HG03575 (cell line): Measurements from ENCODE around the gene POLR3A.

ENCODE experiments used
- ATAC-seq: cut with Tn5 transposase; IDR thresholded peaks from one replicate; pipeline ENCODE4 v1.9.1; 2021; ENCODE audit not compliant: unreplicated experiment, insufficient number of reproducible peaks, low FRiP score; ENCODE audit errors: extremely low read depth

Gene POLR3A

DNA sequence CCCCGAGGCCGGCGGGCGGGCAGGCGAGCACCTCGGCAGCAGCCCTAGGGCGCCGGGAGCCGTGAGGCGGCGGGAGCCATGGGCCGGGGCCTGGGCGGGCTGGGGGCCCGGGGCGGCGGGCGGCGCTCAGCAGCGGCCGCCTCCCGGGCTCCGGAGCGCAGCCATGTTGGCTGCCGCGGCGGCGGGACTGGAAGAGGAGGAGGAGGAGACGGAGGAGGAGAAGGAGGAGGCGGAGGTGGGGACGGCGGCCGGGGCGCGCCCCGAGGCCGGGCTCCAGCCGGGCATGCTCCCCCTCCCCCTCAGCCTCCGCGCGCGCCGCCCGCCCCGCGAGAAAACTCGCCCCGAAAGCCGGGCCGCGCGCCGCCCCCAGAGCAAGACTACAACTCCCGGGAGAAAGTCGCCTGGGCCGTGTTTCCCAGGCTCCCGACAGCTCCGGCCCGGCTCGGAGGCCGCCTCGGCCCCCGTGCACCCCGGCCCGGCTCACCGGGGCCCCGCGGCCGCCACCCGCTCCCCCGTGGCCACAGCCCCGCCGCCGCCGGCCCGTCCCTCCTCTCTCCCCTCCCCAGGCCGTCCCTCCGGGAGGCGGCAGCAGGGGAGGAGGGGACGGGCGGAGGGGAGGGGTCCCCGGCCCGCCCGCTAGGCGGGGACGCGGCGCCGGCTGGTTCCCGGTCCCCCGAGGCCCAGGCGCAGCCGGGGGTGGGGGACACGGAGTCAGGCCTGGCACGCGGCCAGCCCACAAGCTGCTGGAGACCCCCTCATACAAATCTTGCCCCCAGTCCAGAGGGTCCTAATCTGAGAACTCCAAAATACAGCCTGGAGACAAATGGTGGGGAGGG, 102.5 kb downstream of the POLR3A start, which contains the start of gene DLG5:
TSS of gene DLG5 (minus strand) at position 190 of the 836 bp plus-strand sequence. CDS start 235 bp downstream, outside the sequence.
- no peak for ATAC-seq

DNA sequence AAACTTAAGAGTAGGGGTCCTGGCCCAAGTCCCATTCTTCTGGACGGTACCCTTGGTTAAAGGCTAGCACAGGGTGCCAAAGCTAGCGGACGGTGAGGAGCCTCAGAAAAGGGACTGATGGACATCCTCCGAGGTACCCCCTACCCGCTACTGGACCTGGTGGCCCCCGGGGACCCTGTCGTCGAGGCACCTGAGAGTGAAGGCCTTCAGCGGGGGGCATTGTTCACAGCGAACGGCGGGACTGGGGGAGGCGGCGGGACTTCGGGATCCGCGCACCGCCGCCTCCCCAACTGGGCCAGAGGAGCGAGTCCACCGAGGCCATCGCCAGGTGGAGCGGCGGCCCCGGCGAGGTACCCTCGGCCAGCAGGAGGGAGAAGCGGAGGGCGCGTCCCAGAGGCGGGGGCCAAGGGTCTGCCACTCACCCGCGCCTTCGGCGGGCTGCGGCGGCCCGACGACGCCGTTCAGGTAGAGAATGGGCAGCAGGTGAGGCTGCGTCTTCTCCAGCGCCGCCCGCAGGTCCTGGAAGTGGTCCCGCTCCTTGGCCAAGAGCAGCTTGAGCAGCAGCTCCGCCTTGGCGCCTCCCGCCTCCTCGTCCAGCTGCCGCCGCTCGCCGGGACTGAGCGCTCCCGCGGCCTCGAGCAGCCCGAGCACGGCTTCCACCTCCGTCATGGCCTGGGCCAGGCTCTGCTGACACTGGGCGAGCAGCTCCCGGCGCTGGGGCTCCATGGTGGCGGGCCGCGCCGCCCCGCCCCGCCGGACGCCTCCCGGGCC, 103.3 kb downstream of the POLR3A start:
- ATAC-seq: no peak

DNA sequence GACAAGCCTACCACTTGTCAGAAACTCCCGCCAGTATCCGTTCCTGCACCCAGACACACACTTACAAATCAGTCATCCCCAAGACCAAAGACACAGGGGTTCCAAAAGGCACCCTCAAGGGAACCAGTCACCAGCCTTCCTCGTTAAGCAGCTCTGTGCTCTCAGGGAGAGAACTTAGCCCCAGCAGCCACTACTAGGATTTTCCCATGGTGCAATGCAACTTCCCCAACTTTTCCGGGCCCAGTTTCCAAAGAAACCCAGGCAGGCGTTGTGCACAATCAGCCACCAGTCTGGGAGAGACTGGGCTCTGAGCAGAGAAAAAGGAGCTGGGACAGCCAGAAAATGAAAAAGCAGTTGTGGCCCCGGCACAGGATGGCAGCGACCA, 103.9 kb downstream of the POLR3A start:
- ATAC-seq: no peak

DNA sequence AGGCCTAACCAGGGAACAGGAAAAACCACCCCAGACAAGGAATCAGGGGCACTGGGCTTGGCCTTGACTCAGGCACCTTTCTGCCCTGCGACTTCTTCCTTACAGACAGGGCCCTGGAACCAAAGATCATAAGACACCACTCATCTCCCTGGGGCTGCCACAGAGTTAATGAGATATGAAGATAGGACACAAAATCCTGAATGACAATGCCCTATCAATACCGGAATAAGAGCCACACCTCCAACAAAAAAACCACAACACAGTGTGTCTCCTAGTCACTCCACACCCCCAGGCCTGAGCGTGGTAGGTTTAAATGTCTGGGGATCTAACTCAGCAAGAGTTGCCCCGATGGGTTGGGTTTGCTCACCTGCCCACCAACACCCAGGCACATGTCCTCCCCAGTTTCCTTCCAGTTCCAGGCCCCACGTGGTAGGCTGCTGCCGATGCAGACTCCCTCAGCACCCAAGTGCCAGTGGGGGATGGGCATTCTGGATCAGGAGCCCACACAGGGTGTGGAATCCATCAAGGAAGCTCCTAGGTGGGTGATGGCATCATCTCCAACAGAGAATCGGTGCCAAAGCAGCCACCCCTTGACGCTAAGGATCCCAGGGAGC, 106.6 kb downstream of the POLR3A start:
- ATAC-seq: no peak

DNA sequence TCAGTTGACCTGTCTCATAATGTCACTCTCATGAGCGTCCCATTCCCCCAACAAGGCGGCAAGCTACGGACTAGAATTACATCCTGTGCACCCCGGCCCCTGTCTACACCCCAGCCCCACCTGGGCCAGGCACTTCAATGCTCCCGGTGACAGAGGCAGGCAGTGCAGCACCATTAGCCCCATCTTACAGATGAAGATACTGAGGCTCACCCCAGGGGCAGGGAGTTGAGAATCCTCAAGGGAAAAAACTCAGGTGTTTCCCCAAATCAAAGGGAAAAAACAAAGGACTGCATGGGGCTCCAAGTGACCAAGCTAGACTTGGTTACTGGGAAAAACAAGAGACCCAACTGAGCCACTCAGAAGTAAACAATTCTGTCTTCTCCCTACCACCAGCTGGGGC, 107.3 kb downstream of the POLR3A start:
- no peak for ATAC-seq

GRCh38 chr10:77921395-77921794, 107.9 kb downstream of the POLR3A start:
- ATAC-seq: no peak

- no peak for ATAC-seq
Measured at GRCh38 chr10:77920495-77920894, 108.8 kb downstream of the POLR3A start.

DNA sequence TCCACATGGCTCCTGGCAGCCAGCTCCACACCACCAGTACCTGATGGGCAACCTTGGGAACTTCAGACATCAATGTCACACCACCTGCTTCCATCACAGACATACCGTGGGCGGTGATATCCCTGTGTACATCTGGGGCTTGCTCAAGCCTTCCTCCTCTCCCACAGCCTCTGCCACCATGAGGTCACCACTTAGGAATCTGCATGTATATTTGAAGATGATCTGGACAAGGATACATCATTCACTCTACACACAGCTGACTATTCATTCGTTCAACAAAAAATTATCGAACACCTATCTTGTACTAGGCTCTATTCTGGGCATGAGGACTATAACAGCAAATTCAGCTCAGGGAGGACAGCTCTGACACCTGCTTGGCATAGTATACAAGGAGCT, 109.6 kb downstream of the POLR3A start:
- no peak for ATAC-seq
